Eye (tissue), 1 donor: ENCODE results near the gene CTTNBP2NL.
A peak's percentile ranks its signal among the peaks of the same experiment; 100 is the strongest.

Experiments
- DNase-seq: peaks from one replicate; pipeline ENCODE4 v3.0.0-alpha.2; 2015

Gene CTTNBP2NL, protein sequence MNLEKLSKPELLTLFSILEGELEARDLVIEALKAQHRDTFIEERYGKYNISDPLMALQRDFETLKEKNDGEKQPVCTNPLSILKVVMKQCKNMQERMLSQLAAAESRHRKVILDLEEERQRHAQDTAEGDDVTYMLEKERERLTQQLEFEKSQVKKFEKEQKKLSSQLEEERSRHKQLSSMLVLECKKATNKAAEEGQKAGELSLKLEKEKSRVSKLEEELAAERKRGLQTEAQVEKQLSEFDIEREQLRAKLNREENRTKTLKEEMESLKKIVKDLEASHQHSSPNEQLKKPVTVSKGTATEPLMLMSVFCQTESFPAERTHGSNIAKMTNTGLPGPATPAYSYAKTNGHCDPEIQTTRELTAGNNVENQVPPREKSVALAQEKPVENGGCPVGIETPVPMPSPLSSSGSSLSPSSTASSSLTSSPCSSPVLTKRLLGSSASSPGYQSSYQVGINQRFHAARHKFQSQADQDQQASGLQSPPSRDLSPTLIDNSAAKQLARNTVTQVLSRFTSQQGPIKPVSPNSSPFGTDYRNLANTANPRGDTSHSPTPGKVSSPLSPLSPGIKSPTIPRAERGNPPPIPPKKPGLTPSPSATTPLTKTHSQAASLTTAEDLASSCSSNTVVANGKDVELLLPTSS

DNA sequence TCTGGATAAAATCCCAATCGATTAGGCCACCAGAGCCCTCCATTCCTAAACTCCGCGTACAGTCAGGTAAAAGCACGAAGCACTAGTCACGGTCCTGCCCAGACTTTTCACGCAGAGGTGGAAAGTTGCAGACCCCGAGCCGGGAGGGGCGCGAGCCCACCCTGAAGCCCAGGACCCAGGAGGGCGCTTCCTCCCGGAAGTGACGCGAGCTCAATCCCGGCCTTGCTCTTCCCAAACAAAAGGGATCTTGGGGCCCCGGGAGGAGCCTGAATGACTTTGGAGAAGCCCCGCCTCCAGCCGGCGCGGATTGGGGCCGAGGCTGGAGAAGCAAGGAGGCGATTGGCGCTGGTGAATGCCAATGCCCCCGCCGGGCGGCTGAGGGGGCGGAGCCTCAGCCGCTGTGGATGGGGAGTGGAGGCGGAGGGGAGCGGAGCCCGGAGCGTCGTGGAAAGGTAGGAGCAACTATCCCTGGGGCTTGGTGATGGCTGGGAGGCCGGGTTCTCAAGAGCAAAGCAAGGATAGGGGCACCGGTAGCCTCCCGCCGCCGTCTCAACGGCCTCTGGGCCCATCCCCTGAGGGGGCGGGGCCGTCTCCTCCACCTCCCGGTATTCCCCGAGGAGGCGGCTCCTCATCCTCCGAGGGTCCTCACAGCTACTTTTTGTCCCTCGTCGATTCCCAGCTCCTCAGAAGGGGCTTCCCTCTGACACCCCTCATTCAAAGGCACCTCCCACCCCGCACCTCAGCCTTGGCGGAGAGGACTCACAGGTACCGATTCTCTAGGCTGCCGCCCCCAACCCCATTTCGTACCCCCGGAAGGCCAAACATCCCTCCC, at the start of gene CTTNBP2NL:
Gene CTTNBP2NL, plus strand, starts transcription at position 394 of the 832 bp plus-strand sequence. CDS start 19,952 bp downstream, outside the sequence.
- DNase-seq: peak; percentile 99

DNA sequence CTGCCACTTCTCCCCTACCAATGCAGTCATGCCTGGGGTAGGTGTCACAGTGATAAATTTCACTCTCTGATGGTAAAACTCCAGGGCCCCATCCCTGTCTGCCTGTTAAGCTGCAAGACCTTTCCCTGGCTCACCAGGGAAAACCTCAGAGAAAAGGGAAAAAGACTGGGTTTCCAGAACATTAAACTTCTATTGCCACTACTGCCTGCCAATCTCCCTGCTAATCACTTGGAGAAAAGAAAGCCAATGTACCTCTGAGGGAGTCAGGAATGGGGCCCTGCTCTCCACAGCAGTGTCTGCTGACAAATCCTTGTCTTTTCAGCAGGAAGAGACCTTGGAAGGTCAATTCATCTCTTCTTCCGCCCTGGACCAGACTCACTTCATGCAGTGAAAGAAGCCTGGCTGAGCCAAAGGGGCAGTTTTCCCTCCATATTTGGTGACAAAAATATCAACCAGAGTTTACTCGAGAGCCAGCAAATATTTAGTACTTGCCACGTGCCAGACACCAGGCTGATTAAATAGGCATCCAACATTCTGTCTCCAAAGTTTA, 49.1 kb upstream of the CTTNBP2NL start:
- no peak for DNase-seq

DNA sequence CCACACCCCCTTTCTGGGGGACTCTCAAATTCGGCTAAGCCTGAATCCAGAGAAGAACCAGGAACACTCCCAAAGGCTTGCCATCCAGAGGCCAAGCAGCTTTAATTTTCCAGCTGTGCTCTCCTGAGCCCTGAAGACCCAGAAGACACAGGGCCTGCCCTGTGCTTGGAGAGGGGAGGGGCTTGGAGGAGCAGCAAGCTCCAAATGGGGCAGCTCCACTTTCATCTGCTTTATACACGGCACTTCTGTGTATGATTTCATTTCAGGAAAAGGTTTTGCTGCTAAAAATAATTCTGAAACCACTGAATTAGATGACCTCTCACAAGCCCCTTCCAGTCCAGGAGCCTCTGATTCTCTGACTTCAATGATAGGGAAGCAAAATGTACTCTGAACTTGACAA, 39.2 kb upstream of the CTTNBP2NL start:
- DNase-seq: no peak

DNA sequence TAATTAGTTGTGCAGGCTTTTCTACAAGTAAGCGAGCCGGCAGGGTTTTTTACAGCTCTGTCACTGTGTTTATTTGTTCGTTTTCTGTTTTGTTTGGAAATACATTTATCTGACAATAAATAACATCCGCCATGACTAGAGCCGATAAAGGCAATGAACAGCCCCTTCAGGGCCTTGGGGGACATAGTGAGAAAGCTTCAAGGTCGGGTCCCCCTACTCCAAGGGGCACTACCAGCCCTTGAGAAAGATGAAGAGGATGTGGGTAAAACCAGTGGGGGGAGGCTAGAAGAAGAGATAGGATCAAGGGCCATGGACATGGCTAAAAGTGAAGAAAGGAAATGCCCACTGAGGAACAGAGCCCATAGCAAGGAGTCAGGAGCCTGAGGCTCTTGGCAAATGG, 38.5 kb upstream of the CTTNBP2NL start:
- DNase-seq: no peak

DNA sequence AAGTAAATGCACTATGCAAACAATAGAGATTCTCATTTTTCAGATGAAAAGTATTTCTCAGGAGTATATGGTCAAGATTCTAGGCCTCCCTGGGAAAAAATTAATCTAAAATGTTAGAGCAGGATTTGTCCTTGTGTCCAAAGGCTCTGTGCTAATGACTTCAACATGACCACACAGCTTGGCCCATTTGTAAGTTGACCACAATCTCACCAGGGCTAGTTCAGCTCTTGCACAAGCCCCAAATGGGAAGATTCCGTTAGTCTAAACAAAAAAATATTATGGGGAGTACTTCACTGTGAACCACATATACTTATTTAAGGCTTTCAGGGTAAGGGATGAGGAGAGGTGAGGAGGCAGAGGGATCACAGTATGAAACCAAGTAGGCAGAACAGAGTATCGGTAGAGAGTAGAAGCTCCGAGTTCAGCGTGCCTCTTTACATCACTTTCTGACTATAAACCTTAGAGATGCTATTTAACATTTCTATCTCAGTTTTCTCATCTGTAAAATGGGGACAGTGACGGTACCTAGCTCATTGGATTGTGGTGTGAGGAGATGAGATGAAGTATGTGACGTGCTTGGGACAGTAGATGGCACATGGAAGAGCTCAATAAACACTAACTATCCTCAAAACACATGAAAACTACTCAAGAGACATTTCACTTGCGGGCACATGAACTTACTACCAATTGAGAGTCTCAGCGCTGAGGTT, 37.8 kb upstream of the CTTNBP2NL start:
- DNase-seq: no peak

DNA sequence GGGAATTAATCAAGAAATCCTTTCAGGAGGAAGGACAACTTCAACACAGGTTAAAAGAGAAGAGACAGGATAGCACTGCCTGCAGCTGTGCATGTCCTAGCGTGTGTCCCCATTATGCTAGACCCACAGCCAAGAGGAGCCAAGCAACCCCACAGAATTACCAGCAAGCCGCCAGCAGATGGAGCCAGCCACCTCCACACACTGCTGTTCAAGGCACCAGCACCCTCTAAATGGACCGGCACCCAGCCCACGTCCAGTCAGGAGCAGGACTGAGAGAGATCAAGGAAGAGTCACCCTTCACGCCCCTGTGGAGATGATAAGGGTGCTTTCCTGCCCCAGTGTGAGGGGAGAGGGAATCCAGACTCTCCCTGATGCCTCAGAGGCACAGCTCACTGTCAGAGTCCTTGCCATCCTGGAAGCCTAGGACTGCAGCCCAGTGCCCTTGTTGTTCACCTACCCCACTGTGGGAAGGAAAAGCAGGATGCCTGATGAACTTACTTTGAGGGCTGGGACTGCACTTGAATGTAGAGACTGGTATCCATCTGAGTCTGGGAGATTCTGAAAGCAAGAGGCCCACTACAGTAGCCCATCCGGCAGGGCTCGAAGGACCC, 37.1 kb upstream of the CTTNBP2NL start:
- peak; percentile 67 for DNase-seq

DNA sequence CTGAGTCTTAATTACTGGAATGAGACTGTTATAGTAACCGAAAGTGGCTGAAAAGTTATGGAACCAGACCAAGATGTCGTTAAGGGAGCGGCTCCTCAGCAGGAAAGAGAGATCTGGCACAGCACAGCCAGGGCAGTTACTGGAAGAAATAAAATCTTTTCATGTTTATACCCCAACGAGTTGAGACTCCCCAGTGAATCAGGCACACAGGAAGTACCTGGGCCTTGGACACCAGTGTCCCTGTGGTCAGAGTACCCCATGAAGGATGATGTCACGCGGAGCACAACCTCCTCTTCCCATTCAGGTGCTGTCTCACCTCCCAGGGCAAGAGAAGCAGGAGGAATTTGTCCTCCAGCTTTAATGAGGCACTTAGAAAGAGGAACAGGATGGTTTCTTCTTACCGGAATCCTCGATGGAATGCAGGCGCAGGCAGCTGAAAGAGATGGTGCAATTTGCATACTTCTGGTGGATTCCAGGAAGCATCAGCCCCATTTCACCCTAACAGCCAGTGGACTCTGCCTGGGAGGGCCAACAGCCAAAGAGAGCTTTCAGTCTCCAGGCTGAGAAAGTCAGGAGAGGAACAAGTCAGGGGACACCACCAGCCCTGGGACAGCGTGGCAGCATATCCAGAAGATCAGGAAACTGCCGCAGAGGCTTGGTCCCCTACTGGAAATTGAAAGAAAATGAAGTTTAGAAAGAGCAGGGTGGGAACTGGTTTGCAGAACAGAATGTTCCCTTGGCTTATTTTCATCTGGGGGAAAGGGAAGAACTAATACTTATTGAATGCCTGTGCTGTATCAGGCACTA, 35.9 kb upstream of the CTTNBP2NL start:
- DNase-seq: no peak

DNA sequence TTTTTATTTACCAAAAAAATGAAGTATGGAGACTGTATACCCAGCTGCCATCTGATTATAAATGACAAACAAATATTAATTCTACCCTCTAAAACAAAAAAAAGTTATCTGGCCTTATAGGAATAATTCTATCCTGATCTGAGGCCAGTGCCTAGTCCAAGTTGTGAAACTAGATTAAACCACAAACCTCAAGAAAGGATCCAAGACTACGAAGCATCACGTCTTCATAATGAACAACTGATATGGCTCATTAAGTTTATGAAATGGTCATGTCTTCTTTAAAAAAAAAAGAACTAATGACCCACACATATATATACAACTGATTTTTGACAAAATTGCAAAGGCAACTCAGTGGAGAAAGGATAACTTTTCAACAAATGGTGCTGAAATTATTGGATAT, 32.4 kb upstream of the CTTNBP2NL start:
- DNase-seq: no peak

DNA sequence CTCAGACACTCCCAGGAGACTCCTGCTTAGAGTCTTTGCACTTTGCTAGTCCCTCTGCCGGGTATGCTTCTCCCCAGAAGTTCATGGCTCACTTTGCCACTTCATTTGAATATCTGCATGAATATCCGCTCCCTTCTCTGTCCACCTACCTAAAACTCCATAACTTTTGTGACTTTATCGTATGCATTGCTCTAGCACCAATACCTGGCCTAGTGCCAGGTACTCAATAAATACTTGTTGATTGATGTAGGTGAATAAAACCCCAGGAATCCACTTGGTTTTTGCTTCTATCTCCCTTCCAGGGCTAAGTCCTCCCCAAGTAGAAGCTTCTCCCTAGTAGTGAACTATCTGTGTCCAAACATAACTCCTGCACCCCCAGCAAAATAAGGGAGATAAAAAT, 27.8 kb upstream of the CTTNBP2NL start:
- DNase-seq: no peak

DNA sequence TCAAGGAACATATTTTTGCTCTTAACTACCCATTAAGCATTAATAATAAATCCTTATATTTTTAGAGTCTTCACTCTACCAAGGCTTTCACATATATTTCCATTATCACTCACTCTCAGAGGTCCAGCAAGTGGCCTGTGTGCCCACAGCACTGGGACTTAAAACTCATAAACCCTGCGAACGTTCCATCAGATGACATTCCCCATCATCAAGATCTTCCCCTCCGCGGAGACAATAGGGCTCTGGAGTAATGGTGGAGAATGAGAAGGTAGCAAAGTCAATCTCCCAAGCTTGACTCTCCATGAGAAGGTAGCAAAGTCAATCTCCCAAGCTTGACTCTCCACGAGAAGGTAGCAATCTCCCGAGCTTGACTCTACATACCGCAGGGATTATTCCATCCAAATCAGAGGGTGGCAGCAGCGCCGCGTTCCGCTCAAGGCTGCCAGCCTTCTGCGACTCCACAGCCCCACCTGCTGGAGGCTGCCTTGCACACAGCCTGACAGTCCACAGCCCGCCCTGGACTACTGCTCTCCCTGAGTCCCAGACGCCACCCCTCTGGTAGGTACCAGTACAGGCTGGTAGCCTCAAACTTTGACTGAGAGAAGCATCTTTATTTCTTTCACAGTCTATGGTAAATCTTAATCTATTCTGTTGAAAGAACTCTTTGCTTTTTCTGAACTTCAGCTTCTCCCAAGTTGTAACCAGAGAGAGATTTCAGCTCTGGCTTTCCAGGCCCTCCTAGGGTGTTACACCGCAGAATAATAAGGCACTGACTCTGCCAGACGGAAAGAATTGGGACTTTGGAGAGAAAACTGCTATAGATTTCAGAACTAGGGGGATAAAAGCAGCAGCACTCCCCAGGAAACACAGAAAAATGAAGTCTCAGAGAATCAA, 26.4 kb upstream of the CTTNBP2NL start:
- peak; percentile 92 for DNase-seq

DNA sequence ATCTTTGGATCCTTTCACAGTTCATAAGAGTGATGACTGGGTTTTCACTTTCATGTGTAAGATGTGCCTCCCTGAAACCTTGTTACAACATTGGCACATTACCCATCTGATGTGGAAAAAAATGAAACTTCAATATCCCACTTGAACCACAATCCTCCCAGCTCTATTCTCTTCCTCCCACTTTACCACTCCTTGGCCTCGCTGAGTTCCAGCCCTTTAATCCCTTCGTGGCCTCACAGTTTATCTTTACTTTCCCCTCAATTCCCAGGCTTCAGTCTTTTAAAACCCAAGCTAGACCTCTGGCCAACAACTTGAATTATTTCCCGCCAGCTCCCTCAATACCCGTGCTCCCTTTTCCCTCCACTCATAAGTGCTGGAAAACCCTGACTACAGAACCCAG, 25.0 kb upstream of the CTTNBP2NL start:
- no peak for DNase-seq

DNA sequence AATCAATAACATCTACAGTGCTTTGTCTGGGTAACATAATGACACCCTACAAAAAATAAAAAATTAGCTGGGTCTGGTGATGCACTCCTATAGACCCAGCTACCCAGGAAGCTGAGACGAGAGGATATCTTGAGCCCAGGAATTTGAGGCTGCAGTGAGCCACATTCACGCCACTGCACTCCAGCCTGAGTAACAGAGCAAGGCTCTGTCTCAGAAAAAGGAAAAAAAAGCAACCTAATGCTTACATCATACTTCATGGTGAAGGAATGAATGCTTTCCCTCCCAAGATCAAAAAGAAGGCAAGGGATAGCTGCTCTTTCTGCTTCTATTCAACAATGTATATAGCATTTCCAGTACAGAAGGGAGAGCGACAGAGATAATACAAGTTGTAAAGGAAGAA, 24.2 kb upstream of the CTTNBP2NL start:
- DNase-seq: no peak

DNA sequence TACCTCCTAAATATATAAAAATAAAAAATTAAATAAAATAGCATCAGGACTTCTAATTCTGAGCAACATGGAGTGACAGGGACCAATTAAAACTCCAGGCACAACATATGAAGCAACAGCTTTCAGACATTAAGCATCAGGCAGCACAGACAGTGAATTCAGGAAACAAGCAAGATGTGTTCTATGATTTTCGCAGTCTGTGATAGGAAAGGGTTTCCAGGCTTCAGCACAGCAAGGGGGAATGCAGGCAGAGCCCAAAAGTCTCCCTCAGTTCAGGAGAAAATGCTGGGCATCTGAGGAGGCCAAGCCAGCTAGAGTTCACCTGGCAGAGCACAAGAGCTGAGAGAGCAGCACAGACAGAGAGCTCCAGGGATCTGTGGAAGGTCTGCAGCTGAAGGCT, 22.2 kb upstream of the CTTNBP2NL start:
- no peak for DNase-seq

DNA sequence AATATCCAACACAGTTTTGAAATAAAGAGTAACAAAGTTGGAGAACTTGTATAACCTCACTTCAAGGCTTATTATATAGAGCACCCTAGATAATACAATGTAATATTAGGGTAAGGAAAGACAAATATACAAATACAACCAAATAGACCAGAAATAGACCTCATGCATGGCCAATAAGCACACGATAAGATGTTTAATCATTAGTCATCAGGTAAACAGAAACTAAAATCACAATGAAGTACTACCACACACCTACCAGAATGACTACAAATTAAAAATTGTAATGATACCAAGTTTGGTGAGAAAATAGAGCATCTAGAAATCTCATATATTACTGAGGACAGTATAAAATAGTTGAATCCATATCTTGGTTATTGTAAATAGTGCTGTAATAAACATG, 20.3 kb upstream of the CTTNBP2NL start:
- DNase-seq: no peak

DNA sequence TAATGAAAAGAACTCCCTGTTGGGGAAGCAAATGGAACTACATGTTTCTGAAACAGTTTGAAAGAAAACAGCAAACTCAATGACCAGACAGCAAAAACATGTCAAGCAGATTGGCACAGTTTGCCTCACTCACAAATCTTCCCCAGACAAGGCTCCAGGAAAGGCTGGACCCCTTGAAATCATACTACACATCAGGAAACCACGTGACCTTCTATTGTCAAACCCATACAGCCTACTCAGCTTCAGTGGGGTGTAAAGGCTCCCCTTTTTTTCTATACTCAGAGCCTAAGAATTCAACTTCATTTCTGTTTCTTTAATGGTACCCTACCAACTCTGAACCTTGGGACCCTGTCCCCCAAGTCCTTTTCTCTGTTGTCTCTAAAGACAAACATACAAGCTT, 15.7 kb upstream of the CTTNBP2NL start:
- no peak for DNase-seq

DNA sequence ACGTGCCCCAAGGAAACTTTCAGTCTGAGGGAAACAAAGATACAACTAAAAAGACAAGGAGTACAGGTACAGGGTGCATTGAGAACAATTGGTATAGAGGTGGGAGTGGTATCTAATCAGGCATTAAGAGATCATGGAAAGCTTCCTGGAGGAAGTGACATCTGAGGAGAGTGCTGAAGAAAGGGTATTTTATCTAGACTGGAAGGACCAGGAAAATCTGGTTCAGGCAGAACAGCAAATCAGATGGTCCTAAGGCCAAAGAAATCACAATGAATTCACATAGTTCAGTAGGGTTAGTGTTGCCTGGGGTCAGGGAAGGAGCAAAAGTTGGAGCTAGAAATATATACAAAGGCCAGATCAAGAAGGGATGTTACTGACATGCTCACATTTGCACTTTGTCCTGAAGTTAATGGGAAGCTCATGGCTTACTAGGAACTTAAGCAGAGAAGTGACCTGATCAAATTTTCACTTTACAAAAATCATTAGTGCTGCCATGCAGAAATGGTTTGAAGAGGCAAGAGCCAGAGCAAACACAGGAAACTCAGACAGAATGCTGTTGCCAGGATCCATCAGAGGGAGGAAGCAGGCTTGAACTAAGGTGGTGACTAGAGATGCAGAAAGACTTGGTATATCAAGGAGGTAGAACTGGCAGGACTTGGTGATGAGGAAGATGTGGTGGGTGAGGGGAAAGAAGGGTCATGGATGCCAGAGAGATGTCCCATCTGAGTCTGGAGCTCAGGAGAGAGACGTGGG, 14.5 kb upstream of the CTTNBP2NL start:
- DNase-seq: no peak

DNA sequence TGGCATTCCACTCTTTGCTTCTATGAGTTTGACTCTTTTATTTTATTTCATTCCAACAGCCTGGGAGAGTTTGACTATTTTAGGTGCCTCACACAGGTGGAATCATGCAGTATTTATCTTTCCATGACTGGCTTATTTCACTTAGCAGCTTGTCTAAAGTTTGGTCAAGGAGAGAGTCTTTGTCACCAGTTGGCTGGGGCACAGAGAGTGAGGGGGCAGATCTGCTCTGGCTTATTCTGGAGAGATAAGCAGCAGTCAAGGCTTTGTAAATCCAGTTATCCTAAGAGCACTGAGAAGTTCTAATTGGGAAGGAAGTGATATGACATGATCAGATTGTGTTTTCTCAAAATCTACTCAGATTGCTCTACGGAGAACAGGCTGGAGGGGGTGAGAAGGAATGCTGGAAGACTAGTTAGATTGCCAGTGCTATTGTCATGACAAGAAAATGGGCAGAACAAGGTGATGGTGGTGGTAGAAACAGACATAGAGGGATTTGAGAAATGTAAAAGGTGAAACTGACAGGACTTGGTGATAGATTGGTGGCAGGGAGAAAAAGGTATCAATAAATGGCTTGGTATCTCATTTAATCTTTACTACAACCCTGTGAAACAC, 12.1 kb upstream of the CTTNBP2NL start:
- no peak for DNase-seq

DNA sequence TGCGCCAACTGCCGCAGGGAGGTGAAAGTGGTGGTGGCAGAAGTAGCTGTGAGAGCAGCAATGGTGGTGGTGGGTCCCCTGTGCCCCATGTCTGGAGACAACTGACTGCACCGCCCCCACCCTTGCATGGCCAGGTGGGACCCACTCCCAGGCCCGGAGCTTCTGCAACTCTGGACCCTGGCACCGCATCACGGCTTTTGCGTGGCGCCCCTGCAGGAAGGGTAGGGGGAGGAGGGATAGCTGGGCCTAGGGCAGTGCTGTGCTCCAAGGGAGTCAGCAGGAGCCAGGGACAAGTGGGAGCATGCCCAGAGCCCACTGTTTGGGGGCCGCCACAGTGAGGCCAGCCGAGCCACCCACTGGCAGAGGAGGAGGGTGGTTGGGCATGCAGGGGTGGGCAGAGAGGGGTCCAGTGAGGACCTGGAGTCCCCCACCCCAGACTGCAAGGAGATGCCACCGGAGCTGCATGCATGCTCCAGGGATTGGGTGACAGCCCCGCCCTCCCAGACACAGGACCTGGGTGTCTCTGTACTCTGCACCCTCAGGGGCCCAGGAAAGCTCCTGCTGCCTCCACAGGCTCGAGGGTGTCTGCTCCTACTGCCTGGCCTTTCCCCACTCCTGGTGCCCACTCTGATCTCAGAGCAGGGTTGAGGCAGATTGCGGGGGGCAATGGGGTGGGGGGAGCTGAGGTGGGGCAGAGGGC, 9.8 kb upstream of the CTTNBP2NL start:
- no peak for DNase-seq
